Activated naive CD4-positive, alpha-beta T cell treated with anti-CD3 and anti-CD28 coated beads, Interleukin-2, amount 10 ng/mL, durations not matched to agents 7 days and 5 days (primary cell): Measurements from ENCODE around the gene KRT84.
"Not testable (repeated sequence)": the region's sequence is repeated elsewhere in the genome, so short reads cannot be mapped to it uniquely, and the experiment has no call there.

ENCODE experiments used
- CTCF ChIA-PET: fragments of 350-600 bp; sonication (Branson Sonifier 250); formaldehyde crosslinking; loops from one replicate; lab custom pipeline; 2021; ENCODE audit warnings: antibody characterized with exemption; lab: Charles Lee
- DNase-seq: peaks from one replicate; pipeline ENCODE4 v3.0.0-alpha.2; 2020
- H3K27ac Mint-ChIP-seq: one replicate; pipeline ENCODE4 v1.8.0; 2021; ENCODE audit warnings: mild to moderate bottlenecking, moderate library complexity, mixed read lengths
- H3K27me3 Mint-ChIP-seq: one replicate; pipeline ENCODE4 v1.8.0; 2021; ENCODE audit warnings: mild to moderate bottlenecking, mixed read lengths
- H3K36me3 Mint-ChIP-seq: one replicate; pipeline ENCODE4 v1.8.0; 2021; ENCODE audit warnings: mixed read lengths
- H3K4me1 Mint-ChIP-seq: one replicate; pipeline ENCODE4 v1.8.0; 2021; ENCODE audit warnings: mixed read lengths
- H3K4me3 Mint-ChIP-seq: one replicate; pipeline ENCODE4 v1.8.0; 2021; ENCODE audit warnings: mild to moderate bottlenecking, moderate library complexity, mixed read lengths
- H3K9me3 Mint-ChIP-seq: one replicate; pipeline ENCODE4 v1.8.0; 2021; ENCODE audit warnings: mixed read lengths

The KRT84 gene

GRCh38 chr12:52418576-52419110 is 33.2 kb upstream of the KRT84 start:
- no peak overlapping the region for H3K27ac Mint-ChIP-seq
- H3K36me3 Mint-ChIP-seq = no peaks in the 10 kb centered on the region
- DNase-seq = no peak
- no peaks in the 10 kb centered on the region for H3K9me3 Mint-ChIP-seq
- H3K4me3 Mint-ChIP-seq = no peak overlapping the region
- CTCF ChIA-PET = interaction anchor here (1.2 kb wide), 1 partner anchor 461 kb away, joined by 3 read pairs; no protein-coding TSS in a partner anchor
- no peaks in the 10 kb centered on the region for H3K4me1 Mint-ChIP-seq
- peaks cover 28% of the 10 kb centered on the region for H3K27me3 Mint-ChIP-seq

GRCh38 chr12:52417740-52418139 is 32.3 kb upstream of the KRT84 start:
- CTCF ChIA-PET = interaction anchor here (1.2 kb wide), 1 partner anchor 462 kb away, joined by 3 read pairs; no protein-coding TSS in a partner anchor
- H3K4me1 Mint-ChIP-seq = no peaks in the 10 kb centered on the region
- no peak overlapping the region for H3K4me3 Mint-ChIP-seq
- H3K36me3 Mint-ChIP-seq = no peaks in the 10 kb centered on the region
- no peak for DNase-seq
- no peak overlapping the region for H3K27ac Mint-ChIP-seq
- H3K9me3 Mint-ChIP-seq = no peaks in the 10 kb centered on the region
- H3K27me3 Mint-ChIP-seq = peaks cover 23% of the 10 kb centered on the region

- no peak overlapping the region for H3K27ac Mint-ChIP-seq
- H3K9me3 Mint-ChIP-seq = no peaks in the 10 kb centered on the region
- H3K27me3 Mint-ChIP-seq = peaks cover 20% of the 10 kb centered on the region
- no peak overlapping the region for H3K4me3 Mint-ChIP-seq
- H3K36me3 Mint-ChIP-seq = no peaks in the 10 kb centered on the region
- H3K4me1 Mint-ChIP-seq = no peaks in the 10 kb centered on the region
- CTCF ChIA-PET = no interaction called here
- no peak for DNase-seq
Observed at GRCh38 chr12:52416795-52417194, 31.3 kb upstream of the KRT84 start.

- CTCF ChIA-PET = no interaction called here
- Mint-ChIP-seq H3K36me3 (no peaks in the 10 kb centered on the region), H3K27me3 (peaks cover 13% of the 10 kb centered on the region), H3K4me3 (no peak overlapping the region), H3K9me3 (no peaks in the 10 kb centered on the region), H3K27ac (no peak overlapping the region), H3K4me1 (no peaks in the 10 kb centered on the region)
- no peak for DNase-seq
Observed at GRCh38 chr12:52415870-52416750, 30.7 kb upstream of the KRT84 start.

- CTCF ChIA-PET = no interaction called here
- H3K4me3 Mint-ChIP-seq = no peak overlapping the region
- DNase-seq = no peak
- H3K4me1 Mint-ChIP-seq = no peaks in the 10 kb centered on the region
- H3K36me3 Mint-ChIP-seq = no peaks in the 10 kb centered on the region
- H3K27ac Mint-ChIP-seq = no peak overlapping the region
- H3K27me3 Mint-ChIP-seq = peaks cover 13% of the 10 kb centered on the region
- H3K9me3 Mint-ChIP-seq = no peaks in the 10 kb centered on the region
Observed at GRCh38 chr12:52414936-52415335, 29.5 kb upstream of the KRT84 start.

GRCh38 chr12:52413782-52414345 is 28.4 kb upstream of the KRT84 start:
- H3K4me1 Mint-ChIP-seq = no peaks in the 10 kb centered on the region
- no peaks in the 10 kb centered on the region for H3K36me3 Mint-ChIP-seq
- no peak overlapping the region for H3K27ac Mint-ChIP-seq
- DNase-seq = no peak
- CTCF ChIA-PET = interaction anchor here (0.8 kb wide), 1 partner anchor 25 kb away, joined by 3 read pairs; no protein-coding TSS in a partner anchor
- H3K9me3 Mint-ChIP-seq = no peaks in the 10 kb centered on the region
- H3K4me3 Mint-ChIP-seq = no peak overlapping the region
- peaks cover 13% of the 10 kb centered on the region for H3K27me3 Mint-ChIP-seq

GRCh38 chr12:52413202-52413601 is 27.8 kb upstream of the KRT84 start:
- no peak for DNase-seq
- no peak overlapping the region for H3K4me3 Mint-ChIP-seq
- no peaks in the 10 kb centered on the region for H3K9me3 Mint-ChIP-seq
- no peaks in the 10 kb centered on the region for H3K4me1 Mint-ChIP-seq
- H3K27me3 Mint-ChIP-seq = peaks cover 13% of the 10 kb centered on the region
- CTCF ChIA-PET = no interaction called here
- H3K27ac Mint-ChIP-seq = no peak overlapping the region
- H3K36me3 Mint-ChIP-seq = no peaks in the 10 kb centered on the region

- no peak for DNase-seq
- Mint-ChIP-seq H3K4me3 (no peak overlapping the region), H3K4me1 (no peaks in the 10 kb centered on the region), H3K27ac (no peak overlapping the region), H3K27me3 (peaks cover 17% of the 10 kb centered on the region), H3K36me3 (no peaks in the 10 kb centered on the region), H3K9me3 (no peaks in the 10 kb centered on the region)
- CTCF ChIA-PET = interaction anchor here (0.6 kb wide), 1 partner anchor 728 kb away, joined by 3 read pairs; no protein-coding TSS in a partner anchor
Observed at GRCh38 chr12:52411815-52412214, 26.4 kb upstream of the KRT84 start.

- DNase-seq, H3K4me1 Mint-ChIP-seq, H3K36me3 Mint-ChIP-seq, H3K27ac Mint-ChIP-seq, H3K9me3 Mint-ChIP-seq, CTCF ChIA-PET, H3K4me3 Mint-ChIP-seq: not testable (repeated sequence)
- peaks cover 14% of the 10 kb centered on the region for H3K27me3 Mint-ChIP-seq
Observed at GRCh38 chr12:52410589-52411248, 25.3 kb upstream of the KRT84 start.

- Mint-ChIP-seq H3K4me1 (no peaks in the 10 kb centered on the region), H3K36me3 (no peaks in the 10 kb centered on the region), H3K27me3 (peaks cover 11% of the 10 kb centered on the region), H3K4me3 (no peak overlapping the region), H3K27ac (no peak overlapping the region), H3K9me3 (no peaks in the 10 kb centered on the region)
- CTCF ChIA-PET = no interaction called here
- DNase-seq = no peak
Observed at GRCh38 chr12:52407918-52408317, 22.5 kb upstream of the KRT84 start.

GRCh38 chr12:52405922-52406385 is 20.5 kb upstream of the KRT84 start, which contains the start of gene KRT82:
KRT82 (minus strand) TSS chr12:52406335; CDS start chr12:52406277, 58 bp downstream.
- Mint-ChIP-seq H3K36me3 (no peaks in the 10 kb centered on the region), H3K4me3 (no peak within 1 kb of the TSS), H3K27ac (no peak within 1 kb of the TSS), H3K27me3 (peaks cover 21% of the 10 kb centered on the region), H3K4me1 (no peaks in the 10 kb centered on the region), H3K9me3 (no peaks in the 10 kb centered on the region)
- CTCF ChIA-PET = interaction anchor here (0.8 kb wide), 1 partner anchor 12 kb away, joined by 3 read pairs; no protein-coding TSS in a partner anchor
- DNase-seq = no peak

GRCh38 chr12:52404951-52405350 is 19.5 kb upstream of the KRT84 start:
- H3K27me3 Mint-ChIP-seq = peaks cover 26% of the 10 kb centered on the region
- H3K36me3 Mint-ChIP-seq = no peaks in the 10 kb centered on the region
- DNase-seq = no peak
- H3K4me1 Mint-ChIP-seq = no peaks in the 10 kb centered on the region
- CTCF ChIA-PET = interaction anchor here (1.3 kb wide), 1 partner anchor 475 kb away, joined by 3 read pairs; no protein-coding TSS in a partner anchor
- H3K4me3 Mint-ChIP-seq = no peak overlapping the region
- H3K9me3 Mint-ChIP-seq = no peaks in the 10 kb centered on the region
- H3K27ac Mint-ChIP-seq = no peak overlapping the region

- Mint-ChIP-seq H3K4me1 (no peaks in the 10 kb centered on the region), H3K27me3 (peaks cover 29% of the 10 kb centered on the region), H3K27ac (no peak overlapping the region), H3K36me3 (no peaks in the 10 kb centered on the region), H3K9me3 (no peaks in the 10 kb centered on the region), H3K4me3 (no peak overlapping the region)
- CTCF ChIA-PET = interaction anchor here (0.7 to 1.2 kb wide), 2 partner anchors 91 to 470 kb away, joined by 3 read pairs; no protein-coding TSS in a partner anchor
- DNase-seq = no peak
Observed at GRCh38 chr12:52403561-52403960, 18.1 kb upstream of the KRT84 start.
